ENCODE measurements around the gene NDUFV2.

NDUFV2 gene

GRCh38 chr18:9182852-9183399, 80.4 kb downstream of the NDUFV2 start:
- no peak for TF ChIP-seq CTCF (IDR thresholded peaks at IDR 0.05; ENCODE audit: low read depth, low read length)
- no peak overlapping the region for H3K4me3 ChIP-seq (replicated peaks in 1 of 2; ENCODE audit: low read depth in 2 of 2, low read length in 2 of 2)
- DNase-seq (ENCODE audit: low read depth in 2 of 2), result no peak
